ENCODE measurements around the gene TRPV5. TPM values are rescaled to one million over a fixed set of nuclear protein-coding genes. Genes with fewer than 3 reads are reported as not detected.

Gene TRPV5
- total RNA-seq, 1 donor: not detected

DNA sequence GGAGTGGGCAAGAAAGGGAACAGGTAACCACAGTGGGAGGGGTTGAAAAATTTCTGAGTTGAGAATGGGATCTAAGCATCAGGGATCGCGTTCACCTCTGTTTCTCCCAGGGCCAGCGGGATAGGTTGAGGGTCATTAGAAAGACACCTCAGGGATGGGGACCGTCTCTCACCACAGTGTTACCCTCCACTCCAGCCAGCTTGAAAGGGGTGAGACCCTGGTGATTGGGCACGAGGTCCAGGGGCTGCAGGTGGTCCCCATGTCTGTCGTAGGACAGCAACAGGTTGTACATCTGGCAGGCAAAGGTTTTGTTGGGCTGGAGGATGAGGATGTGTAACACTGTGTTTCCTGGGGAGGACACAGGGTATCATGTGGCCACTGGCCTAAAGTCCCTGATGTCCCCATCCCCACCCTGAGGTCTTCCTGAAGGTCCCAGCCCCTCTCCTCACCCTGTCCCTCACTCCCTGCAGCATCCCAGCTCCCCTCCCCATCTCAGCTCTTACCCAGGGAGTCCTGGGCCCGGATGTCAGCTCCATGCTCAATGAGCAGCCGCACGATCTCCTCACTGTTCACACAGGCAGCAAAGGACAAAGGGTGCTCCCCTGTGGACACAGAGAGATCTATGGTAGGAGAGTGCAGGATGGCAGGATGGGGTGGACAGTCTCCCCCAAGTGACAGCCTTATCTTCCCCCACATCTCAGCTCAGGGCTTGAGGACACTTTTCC lies 57.1 kb downstream of the TRPV5 start:
- peaks cover 5% of the 10 kb centered on the region for H3K27me3 ChIP-seq (ENCODE audit: insufficient read depth, low read length)
- no peaks in the 10 kb centered on the region for H3K36me3 ChIP-seq (ENCODE audit: insufficient read depth, low read length)
- H4K20me1 ChIP-seq (ENCODE audit: insufficient read depth, low read length): no peaks in the 10 kb centered on the region
- no peak for DNase-seq (ENCODE audit: insufficient read length, low spot score, missing footprints)
- no peak overlapping the region for H3K27ac ChIP-seq (ENCODE audit: low read depth, low read length)
- H3K9me3 ChIP-seq (ENCODE audit: low read depth, low read length): no peaks in the 10 kb centered on the region
- H2AFZ ChIP-seq (ENCODE audit: low read length): no peak overlapping the region
- H3K4me3 ChIP-seq (ENCODE audit: insufficient read depth, low read length): no peak overlapping the region
- no peaks in the 10 kb centered on the region for H3K4me1 ChIP-seq (ENCODE audit: insufficient read depth, low read length)
- no peak for TF ChIP-seq CTCF (IDR thresholded peaks at IDR 0.05; ENCODE audit: extremely low read depth, low read depth, low read length)
- no peaks in the 10 kb centered on the region for H3K79me2 ChIP-seq (ENCODE audit: insufficient read depth, low read length)
- no peak overlapping the region for H3K4me2 ChIP-seq (ENCODE audit: insufficient read depth, low read length)

DNA sequence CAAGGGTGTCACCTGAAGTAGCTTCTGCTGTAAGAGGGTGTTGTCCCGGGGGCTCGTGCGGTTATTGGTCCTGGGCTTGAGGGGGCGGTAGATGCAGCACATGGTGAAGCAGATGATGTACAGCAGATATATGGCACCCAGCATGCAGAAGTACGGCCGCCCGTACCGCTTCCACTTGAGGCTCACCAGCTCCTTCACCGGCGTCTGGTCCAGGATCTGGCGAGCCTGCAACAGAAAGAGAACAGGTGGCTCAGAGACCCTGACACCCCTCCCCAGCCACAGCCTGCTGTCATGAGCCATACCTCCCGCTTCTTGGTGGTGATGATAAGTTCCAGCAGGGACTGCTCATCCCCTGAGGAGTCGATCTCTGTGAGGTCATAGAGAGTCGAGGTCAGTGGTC lies 58.1 kb downstream of the TRPV5 start:
- no peak for TF ChIP-seq CTCF (IDR thresholded peaks at IDR 0.05; ENCODE audit: extremely low read depth, low read depth, low read length)
- Histone ChIP-seq H4K20me1 (ENCODE audit: insufficient read depth, low read length) (no peaks in the 10 kb centered on the region), H3K27me3 (ENCODE audit: insufficient read depth, low read length) (peaks cover 5% of the 10 kb centered on the region), H3K4me2 (ENCODE audit: insufficient read depth, low read length) (no peak overlapping the region), H3K36me3 (ENCODE audit: insufficient read depth, low read length) (no peaks in the 10 kb centered on the region), H3K9me3 (ENCODE audit: low read depth, low read length) (no peaks in the 10 kb centered on the region), H3K79me2 (ENCODE audit: insufficient read depth, low read length) (no peaks in the 10 kb centered on the region), H3K4me3 (ENCODE audit: insufficient read depth, low read length) (no peak overlapping the region), H3K4me1 (ENCODE audit: insufficient read depth, low read length) (no peaks in the 10 kb centered on the region), H3K27ac (ENCODE audit: low read depth, low read length) (no peak overlapping the region), H2AFZ (ENCODE audit: low read length) (no peak overlapping the region)
- no peak for DNase-seq (ENCODE audit: insufficient read length, low spot score, missing footprints)

GRCh38 chr7:142874837-142875236 lies 58.7 kb downstream of the TRPV5 start:
- Histone ChIP-seq H3K27me3 (ENCODE audit: insufficient read depth, low read length) (peaks cover 5% of the 10 kb centered on the region), H2AFZ (ENCODE audit: low read length) (no peak overlapping the region), H3K36me3 (ENCODE audit: insufficient read depth, low read length) (no peaks in the 10 kb centered on the region)

More at GRCh38 chr7:142874837-142875236, 58.7 kb downstream of the TRPV5 start:
- Histone ChIP-seq H3K4me1 (ENCODE audit: insufficient read depth, low read length) (no peaks in the 10 kb centered on the region), H3K79me2 (ENCODE audit: insufficient read depth, low read length) (no peaks in the 10 kb centered on the region), H4K20me1 (ENCODE audit: insufficient read depth, low read length) (no peaks in the 10 kb centered on the region), H3K4me2 (ENCODE audit: insufficient read depth, low read length) (no peak overlapping the region), H3K9me3 (ENCODE audit: low read depth, low read length) (no peaks in the 10 kb centered on the region), H3K27ac (ENCODE audit: low read depth, low read length) (no peak overlapping the region), H3K4me3 (ENCODE audit: insufficient read depth, low read length) (no peak overlapping the region)
- DNase-seq (ENCODE audit: insufficient read length, low spot score, missing footprints): no peak
- TF ChIP-seq CTCF (IDR thresholded peaks at IDR 0.05; ENCODE audit: extremely low read depth, low read depth, low read length): no peak

Measured in osteoblast (primary cell).